Transverse colon (tissue), 4 donors: ENCODE measurements around the gene MACROH2A2. TPM values are rescaled to one million over a fixed set of nuclear protein-coding genes. Genes with fewer than 3 reads are reported as not detected.

Experiments used
- DNase-seq: peaks from one replicate; pipeline ENCODE4 v3.0.0-alpha.2; 2019
- H3K27ac ChIP-seq, 4 donors: fragments of 200-600 bp; sonication (generic); 2 replicates each; pipeline ENCODE4 v1.5.1; 2016 to 2018; ENCODE audit warnings: inconsistent platforms in 4 of 4
- H3K27me3 ChIP-seq: fragments of 200-600 bp; sonication (generic); 2 replicates; pipeline ENCODE4 v1.5.1; 2017; ENCODE audit warnings: inconsistent platforms
- H3K36me3 ChIP-seq, 4 donors: fragments of 200-600 bp; sonication (generic); 2 replicates each; pipeline ENCODE4 v1.5.1; 2017 to 2019; ENCODE audit warnings: inconsistent platforms in 4 of 4
- H3K4me1 ChIP-seq, 4 donors: fragments of 200-600 bp; sonication (generic); 2 replicates each; pipeline ENCODE4 v1.5.1; 2017 to 2020; ENCODE audit warnings: inconsistent platforms in 4 of 4
- H3K4me3 ChIP-seq, 4 donors: fragments of 200-600 bp; sonication (generic); 1 replicate in 1 of 4; 2 replicates in 3 of 4; pipeline versions ENCODE4 v1.5.1 to v1.6.1; 2017 to 2019; ENCODE audit warnings: inconsistent platforms in 4 of 4
- H3K9me3 ChIP-seq, 2 donors: fragments of 200-600 bp; sonication (generic); 2 replicates each; pipeline ENCODE4 v1.5.1; 2017 to 2019; ENCODE audit warnings: inconsistent platforms in 2 of 2
- CTCF ChIP-seq, 5 experiments: fragments of 200-600 bp in 3 of 5; fragments of 450-650 bp in 2 of 5; sonication (generic) in 3 of 5; IDR thresholded peaks; 1 replicate in 2 of 5; 2 replicates in 3 of 5; pipeline ENCODE4 v1.5.1; 2016 to 2017; ENCODE audit warnings: antibody characterized with exemption in 5 of 5, inconsistent platforms in 3 of 5, mild to moderate bottlenecking in 2 of 5, moderate library complexity in 1 of 5
- EP300 ChIP-seq: sonication (generic); formaldehyde crosslinking; IDR thresholded peaks from one replicate; pipeline ENCODE4 v1.6.1; 2017; ENCODE audit warnings: antibody characterized with exemption, low read depth
- POLR2A ChIP-seq: fragments of 450-650 bp; IDR thresholded peaks from one replicate; pipeline ENCODE4 v1.6.1; 2016; ENCODE audit warnings: antibody characterized with exemption, mild to moderate bottlenecking, moderate library complexity
- POLR2AphosphoS5 ChIP-seq, 3 donors: sonication (generic); formaldehyde crosslinking; IDR thresholded peaks; one replicate each; pipeline ENCODE4 v1.6.1; 2016; ENCODE audit warnings: antibody characterized with exemption in 3 of 3
- WGBS, 2 donors: methylation state at CpG; one replicate each; pipeline ENCODE4 v1.1.5; 2018; ENCODE audit warnings: low coverage in 1 of 2; 5-methylcytosine and 5-hydroxymethylcytosine counted together
- in situ Hi-C, 4 donors: fragments of 200-750 bp; cut with MboI; loops; one replicate each; pipeline versions ENCODE4 v1.15.0 to v1.15.1; 2017; ENCODE audit warnings: low sequenced_read_pairs in 3 of 4, low pct_ligation_motif_present in 1 of 4, low pct_unique_long_range_greater_than_20kb in 1 of 4
- intact Hi-C: fragments of 100-400 bp; cut with DNase I; formaldehyde crosslinking; loops from one replicate; pipeline ENCODE4 v1.15.1; 2023; ENCODE audit warnings: low total_unique reads
- total RNA-seq, 4 donors: library from RNA; depleted of rRNA; stranded (reverse); fragments of >200 nt; gene quantifications; one replicate each; pipeline ENCODE4 v1.1.0, GENCODE V29; 2016

The MACROH2A2 gene
- total RNA-seq, 4 donors from 2014 or later: 1.6 to 8.6 (median 7.8) TPM

GRCh38 chr10:70145666-70146488, 93.2 kb downstream of the MACROH2A2 start:
- in situ Hi-C loops: no loop called here
- WGBS, 2 donors: 0% methylated on average over 50 of the region's 98 CpGs; no CpG with 5 or more reads in 1 of the 2 donors
- Histone ChIP-seq H3K27me3 (no peaks in the 10 kb centered on the region), H3K9me3 (no peaks in the 10 kb centered on the region), H3K27ac (peak overlapping the region; percentile 93 to 99 (median 98)), H3K4me1 (peaks cover 13 to 19% (median 17%) of the 10 kb centered on the region in 4 donors), H3K36me3 (peaks cover 0 to 6% (median 0%) of the 10 kb centered on the region in 4 donors), H3K4me3 (peak overlapping the region; percentile 74 to 86 (median 76))
- intact Hi-C loops: loop anchor here (5.0 kb wide), 1 partner anchor 969 kb away; no protein-coding TSS in a partner anchor
- TF ChIP-seq CTCF (IDR thresholded peaks at IDR 0.05) (peak; percentile 45 to 82 (median 62)), POLR2AphosphoS5 (IDR thresholded peaks at IDR 0.05) (peak; percentile 34 to 67 (median 60)), POLR2A (peak; percentile 15), EP300 (no peak)
- peak; percentile 67 for DNase-seq

DNA sequence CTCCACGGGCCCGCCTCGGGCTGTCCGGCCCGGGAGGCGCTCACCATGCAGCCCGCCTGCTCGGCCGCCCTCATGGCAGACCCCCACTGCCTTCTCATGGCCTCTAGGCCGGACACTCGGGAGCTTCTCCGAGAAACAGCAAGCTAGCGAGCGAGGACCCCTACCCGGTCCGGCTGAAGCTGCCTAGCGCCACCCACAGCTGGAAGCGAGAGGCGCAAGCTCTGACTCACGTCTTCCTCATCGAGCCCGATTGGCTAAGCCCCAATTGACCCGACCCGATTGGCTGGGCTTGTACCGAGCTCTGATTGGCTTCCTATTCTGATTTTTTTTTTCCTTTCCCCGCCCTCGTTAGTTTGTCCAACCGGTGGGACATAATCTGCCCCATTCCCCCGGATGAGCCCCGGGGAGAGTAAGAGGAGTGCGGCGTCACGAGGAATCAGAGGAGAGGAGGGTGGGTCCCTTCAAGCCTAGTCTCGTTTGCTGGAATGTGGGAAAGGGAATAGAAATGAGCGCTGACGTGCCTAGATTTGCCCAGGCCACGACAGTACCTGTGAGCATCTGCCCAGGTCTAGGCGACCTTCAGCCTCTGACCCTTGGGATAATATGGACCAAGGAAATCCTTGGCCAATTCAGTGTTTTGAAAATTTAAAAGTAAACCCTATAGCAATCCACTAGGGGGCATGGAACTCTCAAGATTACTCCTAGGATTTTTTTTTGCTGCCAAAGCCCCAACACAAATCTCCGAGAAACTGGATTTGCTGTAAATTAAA, 94.0 kb downstream of the MACROH2A2 start, which contains the start of gene TYSND1:
Gene TYSND1, minus strand, starts transcription at position 212 of the 770 bp plus-strand sequence. Its CDS starts 114 bp downstream, at position 98.
- intact Hi-C loops: loop anchor here (5.0 kb wide), 1 partner anchor 969 kb away; no protein-coding TSS in a partner anchor
- H3K4me3 ChIP-seq: peak within 1 kb of the TSS; percentile 74 to 86 (median 76)
- TF ChIP-seq EP300: no peak
- peak; percentile 41 to 88 (median 69) for TF ChIP-seq CTCF (IDR thresholded peaks at IDR 0.05)
- peak; percentile 89 for TF ChIP-seq POLR2A
- TF ChIP-seq POLR2AphosphoS5 (IDR thresholded peaks at IDR 0.05): peak; percentile 94 to 96 (median 95)
- WGBS, 2 donors: 0 to 1% methylated on average over 4 to 38 of the region's 39 CpGs
- in situ Hi-C loops: no loop called here
- H3K27ac ChIP-seq: peak within 1 kb of the TSS; percentile 93 to 99 (median 98)
- H3K9me3 ChIP-seq: no peaks in the 10 kb centered on the region
- peak; percentile 98 for DNase-seq
- peaks cover 0 to 12% (median 3%) of the 10 kb centered on the region in 4 donors for H3K36me3 ChIP-seq
- H3K27me3 ChIP-seq: no peaks in the 10 kb centered on the region
- peaks cover 13 to 19% (median 17%) of the 10 kb centered on the region in 4 donors for H3K4me1 ChIP-seq

DNA sequence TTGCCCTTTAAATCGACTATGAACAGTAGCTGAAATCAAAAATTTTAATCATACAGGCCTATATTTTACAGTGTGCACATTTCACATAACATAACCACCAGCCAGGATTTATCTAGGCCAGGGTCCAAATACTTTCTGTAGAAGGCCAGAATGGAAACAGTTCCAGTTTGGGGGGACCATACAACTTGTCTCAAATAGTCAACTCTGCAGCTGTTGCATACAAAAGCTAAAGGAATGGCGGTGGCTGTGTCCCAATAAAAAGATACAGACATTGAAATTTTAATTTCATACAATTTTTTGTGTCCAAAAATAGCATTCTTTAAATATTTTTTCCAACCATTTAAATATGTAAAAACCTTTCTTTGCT, 94.6 kb downstream of the MACROH2A2 start:
- WGBS, 2 donors: 14 to 22% methylated on average over 1 to 2 of the region's 2 CpGs
- DNase-seq: no peak
- Histone ChIP-seq H3K27me3 (no peaks in the 10 kb centered on the region), H3K27ac (peak overlapping the region; percentile 93 to 99 (median 98)), H3K36me3 (peaks cover 0 to 17% (median 6%) of the 10 kb centered on the region in 4 donors), H3K4me1 (peaks cover 13 to 19% (median 17%) of the 10 kb centered on the region in 4 donors), H3K4me3 (peak overlapping the region in 2 of 4 donors; percentile 78 to 86), H3K9me3 (no peaks in the 10 kb centered on the region)
- in situ Hi-C loops (no loop called here), intact Hi-C loops (loop anchor here (5.0 kb wide), 1 partner anchor 970 kb away; no protein-coding TSS in a partner anchor)
- no peak for TF ChIP-seq POLR2A
- no peak for TF ChIP-seq EP300
- no peak for TF ChIP-seq CTCF (IDR thresholded peaks at IDR 0.05)
- no peak for TF ChIP-seq POLR2AphosphoS5 (IDR thresholded peaks at IDR 0.05)
